GM21825 (cell line): ENCODE measurements around the gene DLST.

Experiments used
- ATAC-seq: cut with Tn5 transposase; IDR thresholded peaks from one replicate; pipeline ENCODE4 v1.9.1; 2021; ENCODE audit warnings: mild to moderate bottlenecking, moderate library complexity; ENCODE audit not compliant: unreplicated experiment

The DLST gene

GRCh38 chr14:74936151-74936550 is 54.4 kb downstream of the DLST start:
- ATAC-seq = no peak

- ATAC-seq = no peak
Observed at GRCh38 chr14:74936731-74937130, 55.0 kb downstream of the DLST start.

GRCh38 chr14:74937171-74937570 is 55.5 kb downstream of the DLST start:
- ATAC-seq = no peak

- no peak for ATAC-seq
Observed at GRCh38 chr14:74938531-74939495, 57.1 kb downstream of the DLST start.

- ATAC-seq = no peak
Observed at GRCh38 chr14:74940956-74941565, 59.3 kb downstream of the DLST start.

- peak; percentile 50 for ATAC-seq
Observed at GRCh38 chr14:74941676-74942097, 60.0 kb downstream of the DLST start.

- no peak for ATAC-seq
Observed at GRCh38 chr14:74942181-74942580, 60.5 kb downstream of the DLST start.

- no peak for ATAC-seq
Observed at GRCh38 chr14:74942608-74943007, 60.9 kb downstream of the DLST start.

- ATAC-seq = no peak
Observed at GRCh38 chr14:74945261-74945851, 63.6 kb downstream of the DLST start.

- ATAC-seq = no peak
Observed at GRCh38 chr14:74945852-74946658, 64.3 kb downstream of the DLST start.

- ATAC-seq = no peak
Observed at GRCh38 chr14:74946659-74947281, 65.1 kb downstream of the DLST start.

GRCh38 chr14:74947353-74948227 is 65.9 kb downstream of the DLST start:
- no peak for ATAC-seq

- ATAC-seq = no peak
Observed at GRCh38 chr14:74948228-74949175, 66.8 kb downstream of the DLST start.

GRCh38 chr14:74949191-74949601 is 67.5 kb downstream of the DLST start:
- no peak for ATAC-seq

GRCh38 chr14:74949859-74950573 is 68.3 kb downstream of the DLST start:
- no peak for ATAC-seq

GRCh38 chr14:74950795-74951442 is 69.2 kb downstream of the DLST start:
- ATAC-seq = no peak
